22Rv1 (cell line): ENCODE measurements around the gene HIRA.

Source experiments
- CTCF ChIP-seq: fragments of 450-650 bp; IDR thresholded peaks from 2 replicates; pipeline ENCODE4 v1.5.1; 2017; ENCODE audit warnings: mild to moderate bottlenecking
- ZFX ChIP-seq: fragments of 450-650 bp; IDR thresholded peaks from 2 replicates; pipeline ENCODE4 v1.6.1; 2017; ENCODE audit warnings: antibody characterized with exemption, borderline replicate concordance

GRCh38 chr22:19397734-19398104, 33.8 kb downstream of the HIRA start:
- no peak for TF ChIP-seq CTCF
- TF ChIP-seq ZFX, result no peak
